ENCODE measurements around the gene ATF1.
"Not testable (repeated sequence)": the region's sequence is repeated elsewhere in the genome, so short reads cannot be mapped to it uniquely, and the experiment has no call there.

ATF1 gene

DNA sequence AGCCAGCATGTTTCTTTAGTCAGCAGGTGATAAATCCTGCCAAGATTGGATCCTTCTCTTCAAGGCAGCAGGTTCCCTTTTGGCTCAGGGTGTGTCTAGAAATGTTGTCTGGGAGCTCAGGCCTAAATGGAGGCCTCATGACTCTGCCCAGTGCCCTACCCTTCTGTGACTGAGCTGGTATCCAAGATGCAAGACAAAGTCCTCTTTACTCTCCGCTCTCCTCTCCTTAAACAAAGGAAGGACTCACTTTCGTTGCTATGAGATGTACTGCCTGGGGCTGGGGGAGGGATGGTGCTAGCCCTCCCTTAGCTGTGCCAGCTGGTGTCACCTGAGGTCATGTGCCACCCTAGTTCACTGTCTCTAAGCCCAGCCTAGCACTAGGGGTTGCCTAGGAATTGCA lies 65.0 kb downstream of the ATF1 start:
- TF ChIP-seq, protein P1, sequence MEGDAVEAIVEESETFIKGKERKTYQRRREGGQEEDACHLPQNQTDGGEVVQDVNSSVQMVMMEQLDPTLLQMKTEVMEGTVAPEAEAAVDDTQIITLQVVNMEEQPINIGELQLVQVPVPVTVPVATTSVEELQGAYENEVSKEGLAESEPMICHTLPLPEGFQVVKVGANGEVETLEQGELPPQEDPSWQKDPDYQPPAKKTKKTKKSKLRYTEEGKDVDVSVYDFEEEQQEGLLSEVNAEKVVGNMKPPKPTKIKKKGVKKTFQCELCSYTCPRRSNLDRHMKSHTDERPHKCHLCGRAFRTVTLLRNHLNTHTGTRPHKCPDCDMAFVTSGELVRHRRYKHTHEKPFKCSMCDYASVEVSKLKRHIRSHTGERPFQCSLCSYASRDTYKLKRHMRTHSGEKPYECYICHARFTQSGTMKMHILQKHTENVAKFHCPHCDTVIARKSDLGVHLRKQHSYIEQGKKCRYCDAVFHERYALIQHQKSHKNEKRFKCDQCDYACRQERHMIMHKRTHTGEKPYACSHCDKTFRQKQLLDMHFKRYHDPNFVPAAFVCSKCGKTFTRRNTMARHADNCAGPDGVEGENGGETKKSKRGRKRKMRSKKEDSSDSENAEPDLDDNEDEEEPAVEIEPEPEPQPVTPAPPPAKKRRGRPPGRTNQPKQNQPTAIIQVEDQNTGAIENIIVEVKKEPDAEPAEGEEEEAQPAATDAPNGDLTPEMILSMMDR (conservative IDR thresholded peaks at IDR 0.05): no peak
- no peak for TF ChIP-seq ZFX (IDR thresholded peaks at IDR 0.05)
- H3K27ac ChIP-seq: no peak overlapping the region

DNA sequence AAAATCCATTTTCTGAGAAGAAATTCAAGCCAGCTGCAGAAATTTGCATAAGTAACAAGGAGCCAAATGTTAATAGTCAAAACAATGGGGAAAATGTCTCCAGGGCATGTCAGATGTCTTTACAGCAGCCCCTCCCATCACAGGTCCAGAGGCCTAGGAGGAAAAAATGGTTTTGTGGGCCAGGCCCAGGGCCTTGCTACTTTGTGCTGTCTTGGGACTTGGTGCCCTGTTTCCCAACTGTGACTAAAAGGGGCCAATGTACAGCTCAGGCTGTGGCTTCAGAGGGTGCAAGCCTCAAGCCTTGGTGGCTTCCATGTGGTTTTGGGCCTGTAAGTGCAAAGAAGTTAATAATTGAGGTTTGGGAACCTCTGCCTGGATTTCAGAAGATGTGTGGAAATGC lies 69.9 kb downstream of the ATF1 start:
- H3K27ac ChIP-seq: not testable (repeated sequence)

DNA sequence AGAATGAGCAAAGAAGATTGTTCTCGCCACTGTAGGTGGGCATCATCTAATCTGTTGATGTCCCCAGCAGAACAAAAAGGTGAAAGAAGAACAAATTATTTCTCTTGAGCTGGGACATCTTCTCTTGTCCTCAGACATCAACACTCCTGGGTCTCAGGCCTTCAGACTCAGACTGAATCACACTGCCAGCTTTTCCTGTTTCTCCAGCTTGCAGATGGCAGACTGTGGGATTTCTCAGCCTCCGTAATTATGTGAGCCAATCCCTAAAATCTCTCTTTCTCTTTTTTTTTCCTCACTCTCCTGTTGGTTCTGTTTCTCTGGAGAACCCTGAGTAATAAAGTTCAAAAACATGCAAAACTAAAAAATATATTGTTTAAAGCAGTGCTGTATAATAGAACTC lies 75.1 kb downstream of the ATF1 start:
- H3K27ac ChIP-seq: no peak overlapping the region
- TF ChIP-seq, protein P1 (conservative IDR thresholded peaks at IDR 0.05): no peak
- no peak for TF ChIP-seq ZFX (IDR thresholded peaks at IDR 0.05)

DNA sequence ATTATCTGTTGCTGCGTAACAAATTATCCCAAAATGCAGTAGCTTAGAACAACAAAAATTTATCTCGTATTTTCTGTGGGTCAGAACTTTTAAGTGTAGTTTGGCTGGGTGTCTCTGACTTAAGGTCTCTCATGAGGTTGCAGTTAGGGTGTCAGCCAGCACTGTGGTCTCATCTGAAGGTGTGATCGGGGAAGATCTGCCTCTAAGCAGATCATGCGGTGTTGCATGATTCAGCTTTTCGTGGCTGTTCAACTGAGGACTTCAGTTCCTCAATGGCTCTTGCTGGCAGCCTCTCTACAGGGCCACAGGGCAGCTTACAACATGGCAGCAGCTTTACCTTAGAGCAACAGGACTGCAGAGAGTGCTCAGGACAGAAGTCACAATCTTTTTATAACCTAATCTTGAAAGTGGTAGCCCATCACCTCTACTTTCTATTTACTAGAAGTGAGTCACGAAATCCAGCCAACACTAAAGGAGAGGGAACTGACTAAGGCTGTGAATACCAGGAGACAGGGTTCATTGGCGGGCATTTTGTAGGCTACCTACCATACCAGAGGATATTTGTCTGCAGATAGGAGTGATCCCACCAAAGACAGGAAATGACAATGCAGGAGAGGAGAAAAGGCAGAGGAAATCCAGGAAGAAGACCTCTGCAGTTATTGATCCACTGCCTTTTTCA lies 77.0 kb downstream of the ATF1 start:
- TF ChIP-seq ZFX (IDR thresholded peaks at IDR 0.05): no peak
- TF ChIP-seq, protein P1 (conservative IDR thresholded peaks at IDR 0.05): no peak
- H3K27ac ChIP-seq: no peak overlapping the region

DNA sequence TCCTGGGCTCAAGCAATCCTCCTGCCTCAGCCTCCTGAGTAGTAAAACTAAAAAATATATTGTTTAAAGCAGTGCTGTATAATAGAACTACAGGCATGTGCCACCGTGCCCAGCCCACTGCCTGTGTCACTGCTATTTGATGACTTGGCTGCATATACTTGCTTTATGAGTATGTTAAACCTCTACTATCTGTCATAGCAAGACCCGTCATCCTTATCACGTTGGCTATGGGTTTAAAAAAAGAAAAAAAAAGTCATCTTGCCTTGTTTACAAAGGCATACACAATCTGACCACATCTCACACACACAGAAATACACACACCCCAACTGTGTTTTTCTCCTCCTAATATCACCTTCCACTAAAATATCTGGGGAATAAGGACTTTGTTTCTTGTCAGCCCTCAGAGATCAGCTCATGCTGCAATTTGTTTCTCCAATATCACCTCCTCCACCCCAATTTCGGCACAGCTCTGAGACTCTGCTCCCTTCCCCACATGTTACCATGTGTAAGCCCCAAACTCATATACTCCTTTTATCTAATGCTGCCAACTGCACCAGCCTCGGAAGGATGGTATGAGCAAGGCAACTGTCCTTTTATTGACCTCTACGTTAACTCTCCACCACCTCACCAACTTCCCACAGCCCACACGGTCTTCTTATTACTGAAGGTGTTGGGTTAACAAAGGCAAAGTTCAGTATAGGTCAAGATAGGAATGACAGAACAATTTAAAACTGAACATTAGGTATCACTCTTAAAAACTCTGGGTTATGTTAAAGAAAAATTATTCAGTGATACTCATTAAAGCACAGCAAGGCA lies 78.0 kb downstream of the ATF1 start:
- H3K27ac ChIP-seq: no peak overlapping the region
- TF ChIP-seq, protein P1 (conservative IDR thresholded peaks at IDR 0.05): no peak
- TF ChIP-seq ZFX (IDR thresholded peaks at IDR 0.05): no peak

DNA sequence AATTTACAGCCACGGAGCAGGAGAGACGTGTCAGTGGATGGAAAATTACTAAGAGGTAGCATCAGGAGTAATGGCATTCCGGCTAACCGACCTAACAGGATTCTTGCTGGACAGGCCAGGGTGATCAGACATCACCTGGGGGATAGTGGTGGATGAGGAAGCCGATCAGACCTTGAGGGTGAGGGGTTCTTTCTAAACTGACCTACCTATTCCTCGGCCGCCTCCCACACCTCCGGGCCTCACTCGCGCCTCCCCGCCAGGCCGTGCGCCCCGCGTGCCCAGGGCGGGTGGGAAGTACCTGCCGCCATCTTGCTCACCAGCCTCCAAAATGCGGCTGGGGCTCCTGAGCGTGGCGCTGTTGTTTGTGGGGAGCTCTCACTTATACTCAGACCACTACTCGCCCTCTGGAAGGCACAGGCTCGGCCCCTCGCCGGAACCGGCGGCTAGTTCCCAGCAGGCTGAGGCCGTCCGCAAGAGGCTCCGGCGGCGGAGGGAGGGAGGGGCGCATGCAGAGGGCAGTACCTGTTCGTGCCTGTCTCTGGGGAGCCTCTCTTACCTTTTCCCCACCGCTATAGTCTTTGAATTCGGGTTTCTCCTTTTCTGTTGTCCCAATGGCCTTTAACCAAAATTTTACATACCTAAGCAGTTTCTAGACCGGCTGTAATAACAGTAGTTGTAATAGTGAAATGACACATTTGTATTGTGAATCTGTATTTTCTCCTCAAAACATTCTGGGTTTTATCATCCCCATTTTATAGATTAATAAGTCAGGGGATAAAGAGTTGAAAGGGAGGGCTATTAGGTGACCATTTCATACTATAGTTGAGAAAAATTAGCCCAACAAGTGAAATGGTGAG lies 79.0 kb downstream of the ATF1 start, which contains the start of gene TMPRSS12:
Gene TMPRSS12 (plus strand): TSS at position 290 of the 857 bp plus-strand sequence. CDS start 39 bp downstream, at position 329.
- H3K27ac ChIP-seq: no peak within 1 kb of the TSS
- TF ChIP-seq, protein P1 (conservative IDR thresholded peaks at IDR 0.05): no peak
- TF ChIP-seq ZFX (IDR thresholded peaks at IDR 0.05): no peak

DNA sequence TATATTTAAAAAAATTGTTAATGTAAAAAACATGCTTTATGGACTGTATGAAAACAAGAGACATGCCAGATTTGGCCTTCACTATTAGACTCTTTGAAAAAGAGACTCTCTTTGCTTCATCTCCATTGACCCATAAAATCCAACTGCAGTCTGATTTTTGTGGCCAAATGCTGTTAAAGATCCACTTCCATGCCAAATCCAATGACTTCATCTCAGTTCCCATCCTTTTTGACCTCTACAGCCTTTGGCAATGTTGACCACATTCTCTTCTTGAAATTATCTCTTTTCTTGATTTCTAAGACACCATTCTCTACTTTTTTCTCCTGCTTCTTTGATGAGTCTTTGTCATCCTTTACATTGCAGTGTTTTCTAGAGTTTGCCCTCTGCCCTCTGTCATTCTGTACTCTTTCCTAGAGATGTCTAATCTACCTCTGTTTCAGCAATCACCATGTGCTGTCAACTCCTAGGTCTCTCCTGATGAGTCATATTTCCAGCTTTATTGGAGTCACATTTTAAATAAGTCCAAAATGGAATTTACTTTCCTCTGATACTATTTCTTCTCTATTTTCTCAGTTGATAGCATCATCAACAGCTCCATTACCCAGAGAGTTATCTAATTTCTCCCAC lies 81.2 kb downstream of the ATF1 start:
- TF ChIP-seq, protein P1 (conservative IDR thresholded peaks at IDR 0.05): no peak
- no peak for TF ChIP-seq ZFX (IDR thresholded peaks at IDR 0.05)
- no peak overlapping the region for H3K27ac ChIP-seq

All from C4-2B (cell line).